H1 (cell line): ENCODE results near the gene ING1. TPM values are rescaled to one million over a fixed set of nuclear protein-coding genes. Genes with fewer than 3 reads are reported as not detected.

ENCODE experiments used
- CTCF ChIA-PET: fragments of 300-600 bp; sonication (Branson Sonifier 250); formaldehyde crosslinking; loops from one replicate; lab custom pipeline; 2021; ENCODE audit not compliant: partially characterized antibody; lab: Charles Lee
- POLR2A ChIA-PET: fragments of 300-600 bp; sonication (Branson Sonifier 250); formaldehyde crosslinking; loops from one replicate; lab custom pipeline; 2021; ENCODE audit warnings: inconsistent platforms; ENCODE audit not compliant: partially characterized antibody; lab: Charles Lee
- DNase-seq, 2 experiments: peaks; one replicate each; pipeline versions ENCODE4 v3.0.0 to v3.0.0-alpha.2; 2010 to 2022; ENCODE audit warnings: low spot score in 2 of 2, low read depth in 1 of 2, mixed read lengths in 1 of 2
- FAIRE-seq: peaks from 2 replicates; lab custom pipeline; 2011; peaks lifted over from hg19 to GRCh38; lab: Jason Lieb, UNC
- H2AFZ ChIP-seq: 2 replicates; pipeline ENCODE4 v1.8.1; 2012; ENCODE audit warnings: low read length, inconsistent platforms
- H2AK5ac ChIP-seq: 2 replicates; pipeline ENCODE4 v1.6.1; 2013; ENCODE audit warnings: low read depth, low read length
- H2BK120ac ChIP-seq: replicated peaks from 2 replicates; pipeline ENCODE3; 2013; ENCODE audit warnings: low read depth, low read length, inconsistent platforms
- H2BK12ac ChIP-seq: 2 replicates; pipeline ENCODE4 v1.6.1; 2013; ENCODE audit warnings: low read depth, low read length
- H2BK15ac ChIP-seq: 2 replicates; pipeline ENCODE4 v1.6.1; 2013; ENCODE audit warnings: low read length
- H2BK20ac ChIP-seq: 2 replicates; pipeline ENCODE4 v1.6.1; 2013; ENCODE audit warnings: low read length
- H2BK5ac ChIP-seq: 2 replicates; pipeline ENCODE4 v1.6.1; 2013; ENCODE audit warnings: low read depth, low read length
- H3K14ac ChIP-seq: 2 replicates; pipeline ENCODE4 v1.6.1; 2013; ENCODE audit warnings: inconsistent platforms; ENCODE audit not compliant: insufficient read length
- H3K18ac ChIP-seq: 2 replicates; pipeline ENCODE4 v1.6.1; 2013; ENCODE audit warnings: low read length; ENCODE audit errors: extremely low read depth
- H3K23ac ChIP-seq: 2 replicates; pipeline ENCODE4 v1.6.1; 2013; ENCODE audit warnings: inconsistent platforms; ENCODE audit not compliant: insufficient read length
- H3K23me2 ChIP-seq: 2 replicates; pipeline ENCODE4 v1.6.1; 2013; ENCODE audit warnings: low read depth, low read length
- H3K27ac ChIP-seq: 2 replicates; pipeline ENCODE4 v1.6.1; 2011; ENCODE audit warnings: low read depth, low read length, inconsistent platforms
- H3K27me3 ChIP-seq, 4 experiments: replicated peaks in 1 of 4; 1 replicate in 1 of 4; 2 replicates in 3 of 4; pipeline versions ENCODE4 v1.6.1 to v1.8.1; 2011 to 2013; ENCODE audit warnings: low read length in 3 of 4, mild to moderate bottlenecking in 3 of 4, inconsistent platforms in 2 of 4, mixed read lengths in 2 of 4, moderate library complexity in 1 of 4; ENCODE audit not compliant: control insufficient read depth in 3 of 4, insufficient read depth in 3 of 4; ENCODE audit errors: extremely low read depth in 1 of 4
- H3K36me3 ChIP-seq, 4 experiments: 2 replicates each; pipeline versions ENCODE4 v1.6.1 to v1.8.1; 2011 to 2013; ENCODE audit warnings: mild to moderate bottlenecking in 4 of 4, low read length in 3 of 4, moderate library complexity in 2 of 4, control low read depth in 1 of 4, inconsistent platforms in 1 of 4; ENCODE audit not compliant: insufficient read depth in 4 of 4, control insufficient read depth in 2 of 4
- H3K4ac ChIP-seq: replicated peaks from 2 replicates; pipeline ENCODE3; 2013; ENCODE audit warnings: low read length, low read depth, mixed read lengths, inconsistent platforms; ENCODE audit not compliant: insufficient read length
- H3K4me1 ChIP-seq, 4 experiments: replicated peaks in 1 of 4; 1 replicate in 1 of 4; 2 replicates in 3 of 4; pipeline versions ENCODE4 v1.6.1 to v1.8.1; 2011 to 2013; ENCODE audit warnings: low read length in 3 of 4, inconsistent platforms in 2 of 4, mixed read lengths in 1 of 4; ENCODE audit not compliant: insufficient read depth in 4 of 4, control insufficient read depth in 3 of 4
- H3K4me2 ChIP-seq, 2 experiments: 2 replicates each; pipeline versions ENCODE4 v1.6.1 to v1.8.1; 2011 to 2013; ENCODE audit warnings: low read depth in 2 of 2, low read length in 2 of 2, control low read depth in 1 of 2, inconsistent platforms in 1 of 2, mild to moderate bottlenecking in 1 of 2; ENCODE audit not compliant: insufficient read depth in 1 of 2
- H3K4me3 ChIP-seq, 4 experiments: fragments of 200-600, 300-600 bp in 1 of 4; sonication (generic), shearing (Covaris generic), sonication (Bioruptor Twin) in 1 of 4; 2 replicates each; pipeline versions ENCODE4 v1.5.1 to v1.8.1; 2011 to 2016; ENCODE audit warnings: low read length in 4 of 4, low read depth in 3 of 4, control low read depth in 2 of 4, inconsistent platforms in 2 of 4, mild to moderate bottlenecking in 2 of 4, mixed read lengths in 1 of 4, moderate library complexity in 1 of 4; ENCODE audit not compliant: insufficient read depth in 2 of 4; ENCODE audit errors: extremely low read depth in 1 of 4
- H3K56ac ChIP-seq: replicated peaks from 2 replicates; pipeline ENCODE3; 2013; ENCODE audit warnings: low read depth, mild to moderate bottlenecking, mixed read lengths, low read length, inconsistent platforms; ENCODE audit not compliant: insufficient read length
- H3K79me1 ChIP-seq: 2 replicates; pipeline ENCODE4 v1.6.1; 2013; ENCODE audit warnings: low read depth, low read length, control low read depth
- H3K79me2 ChIP-seq, 2 experiments: 2 replicates each; pipeline versions ENCODE4 v1.6.1 to v1.8.1; 2012 to 2013; ENCODE audit warnings: low read length in 2 of 2, mild to moderate bottlenecking in 2 of 2, inconsistent platforms in 1 of 2; ENCODE audit not compliant: insufficient read depth in 2 of 2, control insufficient read depth in 1 of 2
- H3K9ac ChIP-seq, 4 experiments: replicated peaks in 1 of 4; 1 replicate in 1 of 4; 2 replicates in 3 of 4; pipeline versions ENCODE4 v1.6.1 to v1.8.1; 2011 to 2013; ENCODE audit warnings: low read depth in 3 of 4, low read length in 3 of 4, control low read depth in 2 of 4, mild to moderate bottlenecking in 2 of 4, moderate library complexity in 2 of 4, inconsistent platforms in 1 of 4; ENCODE audit errors: extremely low read depth in 1 of 4
- H3K9me3 ChIP-seq, 2 experiments: 2 replicates each; pipeline versions ENCODE4 v1.6.1 to v1.8.1; 2012 to 2013; ENCODE audit warnings: mild to moderate bottlenecking in 2 of 2, moderate library complexity in 2 of 2, control low read depth in 1 of 2, inconsistent platforms in 1 of 2, low read depth in 1 of 2, low read length in 1 of 2, mixed read lengths in 1 of 2; ENCODE audit not compliant: insufficient read depth in 2 of 2
- H4K20me1 ChIP-seq, 2 experiments: replicated peaks in 1 of 2; 2 replicates each; pipeline versions ENCODE3 to v1.8.1; 2011 to 2013; ENCODE audit warnings: inconsistent platforms in 2 of 2, low read length in 2 of 2, mild to moderate bottlenecking in 1 of 2; ENCODE audit not compliant: insufficient read depth in 2 of 2, control insufficient read depth in 1 of 2
- H4K5ac ChIP-seq: 2 replicates; pipeline ENCODE4 v1.6.1; 2013; ENCODE audit warnings: low read length, low read depth, mixed read lengths, inconsistent platforms; ENCODE audit not compliant: insufficient read length
- H4K8ac ChIP-seq: 2 replicates; pipeline ENCODE4 v1.8.0; 2013; ENCODE audit warnings: mild to moderate bottlenecking, moderate library complexity, low read length, inconsistent platforms; ENCODE audit not compliant: insufficient read depth; ENCODE audit errors: extremely low read depth
- H4K91ac ChIP-seq: replicated peaks from 2 replicates; pipeline ENCODE3; 2013; ENCODE audit warnings: low read length, mixed read lengths, inconsistent platforms; ENCODE audit not compliant: insufficient read length
- ATF2 ChIP-seq: IDR thresholded peaks from 2 replicates; pipeline ENCODE4 v1.6.1; 2012; ENCODE audit warnings: low read length, inconsistent platforms
- E2F6 ChIP-seq: IDR thresholded peaks from 2 replicates; pipeline ENCODE4 v1.6.1; 2012; ENCODE audit warnings: inconsistent platforms
- JUN ChIP-seq: IDR thresholded peaks from 2 replicates; pipeline ENCODE4 v1.6.1; 2011; ENCODE audit warnings: low read depth, mild to moderate bottlenecking, improper control_type of control experiment, low read length
- POU5F1 ChIP-seq: IDR thresholded peaks from 2 replicates; pipeline ENCODE4 v1.6.1; 2011; ENCODE audit warnings: low read depth, mild to moderate bottlenecking, low read length, moderate library complexity
- SP2 ChIP-seq: IDR thresholded peaks from 2 replicates; pipeline ENCODE4 v1.6.1; 2012; ENCODE audit warnings: mild to moderate bottlenecking, low read length, inconsistent platforms
- TBP ChIP-seq: IDR thresholded peaks from 2 replicates; pipeline ENCODE4 v1.6.1; 2011; ENCODE audit warnings: low read depth, low read length, improper control_type of control experiment
- WGBS, 2 experiments: shearing (Covaris generic) in 1 of 2; methylation state at CpG; one replicate each; pipeline versions ENCODE4 v1.1.6 to v1.1.7; 2013 to 2015; ENCODE audit warnings: low lambda C conversion rate in 2 of 2, mixed read lengths in 2 of 2, inconsistent platforms in 1 of 2, low coverage in 1 of 2, missing lambda C conversion rate in 1 of 2; ENCODE audit not compliant: insufficient replicate concordance in 2 of 2, insufficient coverage in 1 of 2, insufficient read length in 1 of 2; ENCODE audit errors: extremely low coverage in 1 of 2, missing lambda C conversion rate in 1 of 2; 5-methylcytosine and 5-hydroxymethylcytosine counted together
- polyA plus RNA-seq, 7 experiments: library from polyadenylated mRNA; depleted of rRNA in 3 of 7; stranded (reverse) in 5 of 7; unstranded in 2 of 7; fragments of >200 nt in 5 of 7; fragments of 200-250 nt in 2 of 7; gene quantifications; 1 replicate in 5 of 7; 2 replicates in 1 of 7; 4 replicates in 1 of 7; pipeline versions ENCODE4 v1.2.1 to v1.2.3, GENCODE V29; 2011 to 2013; ENCODE audit warnings: missing spikeins in 2 of 7, mixed read lengths in 2 of 7
- total RNA-seq: library from RNA; stranded (reverse); fragmentation: NEBNext Ultra II Directional; extraction: Animal tissue kit (Norgen Biotek cat#: 25700); gene quantifications from 2 replicates; pipeline ENCODE4 v1.2.1, GENCODE V29; 2021

Gene ING1
- total and polyA plus RNA-seq, 2 of the 8 experiments (the other 6 are each of a cell fraction or from before 2014, with no cell fraction given) = 22.3 to 26.6 TPM

GRCh38 chr13:110666255-110666533, 47.3 kb upstream of the ING1 start:
- CTCF ChIA-PET = interaction anchor here (1.0 to 2.9 kb wide), 5 partner anchors 10 to 40 kb away, joined by 3 to 8 read pairs (median 3); partner anchors contain the start of gene CARS2
- no peak for FAIRE-seq

More at GRCh38 chr13:110666255-110666533, 47.3 kb upstream of the ING1 start:
- H4K20me1 ChIP-seq = no peaks in the 10 kb centered on the region
- H3K79me1 ChIP-seq = no peaks in the 10 kb centered on the region
- H2BK120ac ChIP-seq = no peak overlapping the region
- H3K18ac ChIP-seq = no peak overlapping the region
- no peak overlapping the region for H3K4me2 ChIP-seq
- H3K36me3 ChIP-seq = peaks cover 0 to 49% (median 26%) of the 10 kb centered on the region in 4 experiments; a peak in 5 of 8 replicates
- no peaks in the 10 kb centered on the region for H3K23me2 ChIP-seq
- H3K4ac ChIP-seq = no peak overlapping the region
- H3K23ac ChIP-seq = no peak overlapping the region
- no peaks in the 10 kb centered on the region for H3K79me2 ChIP-seq
- POLR2A ChIA-PET = interaction anchor here (1.0 kb wide), 1 partner anchor 51 kb away, joined by 3 read pairs; the partner anchor contains the start of gene NAXD
- no peak overlapping the region for H3K4me3 ChIP-seq
- no peak overlapping the region for H4K8ac ChIP-seq
- H2BK5ac ChIP-seq = no peak overlapping the region
- H3K4me1 ChIP-seq = no peaks in the 10 kb centered on the region; a peak in 1 of 7 replicates
- H2BK15ac ChIP-seq = no peak overlapping the region
- no peak overlapping the region for H2BK12ac ChIP-seq
- TF ChIP-seq E2F6 (no peak), POU5F1 (no peak), ATF2 (no peak), JUN (no peak), SP2 (no peak), TBP (no peak)
- no peak overlapping the region for H2BK20ac ChIP-seq
- H4K91ac ChIP-seq = no peak overlapping the region
- H2AK5ac ChIP-seq = no peak overlapping the region
- H2AFZ ChIP-seq = no peak overlapping the region
- no peaks in the 10 kb centered on the region for H3K27me3 ChIP-seq
- peaks cover 17 to 22% of the 10 kb centered on the region in 2 experiments; a peak in 3 of 4 replicates for H3K9me3 ChIP-seq
- 85% methylated on average over 8 of the region's 8 CpGs; no CpG with 5 or more reads in 1 of the 2 experiments for WGBS, 2 experiments
- no peak overlapping the region for H3K56ac ChIP-seq
- no peak for DNase-seq
- H3K14ac ChIP-seq = no peak overlapping the region
- no peak overlapping the region for H4K5ac ChIP-seq
- H3K27ac ChIP-seq = no peak overlapping the region
- no peak overlapping the region for H3K9ac ChIP-seq
